Transverse colon (tissue), 4 donors: ENCODE results near the gene USP30.

ENCODE experiments used
- POLR2A ChIP-seq: fragments of 450-650 bp; IDR thresholded peaks from one replicate; pipeline ENCODE4 v1.6.1; 2016; ENCODE audit warnings: antibody characterized with exemption, mild to moderate bottlenecking, moderate library complexity
- POLR2AphosphoS5 ChIP-seq, 3 donors: sonication (generic); formaldehyde crosslinking; IDR thresholded peaks; one replicate each; pipeline ENCODE4 v1.6.1; 2016; ENCODE audit warnings: antibody characterized with exemption in 3 of 3
- TF ChIP-seq, protein P1 (sequence below), 5 experiments: fragments of 200-600 bp in 3 of 5; fragments of 450-650 bp in 2 of 5; sonication (generic) in 3 of 5; IDR thresholded peaks; 1 replicate in 2 of 5; 2 replicates in 3 of 5; pipeline ENCODE4 v1.5.1; 2016 to 2017; ENCODE audit warnings: antibody characterized with exemption in 5 of 5, inconsistent platforms in 3 of 5, mild to moderate bottlenecking in 2 of 5, moderate library complexity in 1 of 5

DNA sequence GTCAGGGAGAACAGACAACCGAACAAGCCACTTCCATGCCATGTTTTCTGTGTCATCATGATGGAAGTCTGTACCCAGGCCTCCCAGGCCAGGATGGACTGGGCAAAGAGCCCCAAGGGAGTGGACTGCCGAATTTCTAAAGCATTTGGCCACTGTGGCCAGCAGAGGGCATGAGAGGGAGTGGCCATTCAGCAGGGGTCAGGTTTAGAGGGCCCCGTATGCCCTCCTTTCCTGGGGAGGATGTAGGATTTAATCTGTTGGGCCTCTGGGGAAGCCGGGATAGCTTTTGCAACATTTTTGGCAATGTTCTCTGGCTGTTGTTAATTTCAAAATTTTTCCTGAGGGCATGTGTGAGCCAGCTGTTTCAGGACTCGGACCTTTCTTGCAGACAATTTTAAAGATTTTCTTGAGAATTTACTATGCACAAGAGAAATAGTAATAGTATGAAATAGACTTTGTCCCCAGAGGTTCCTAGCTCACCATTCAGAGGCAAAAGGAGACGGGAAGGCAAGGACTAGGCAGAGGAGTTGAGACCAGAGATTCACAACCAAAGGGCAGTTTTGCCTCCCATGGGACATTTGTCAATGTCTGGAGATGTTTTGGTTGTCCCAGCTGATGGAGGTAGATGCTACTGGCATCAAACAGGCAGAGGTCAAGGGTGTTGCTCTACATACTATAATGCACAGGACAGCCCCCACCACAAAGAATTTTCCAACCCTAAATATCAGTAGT is 82.0 kb downstream of the USP30 start:
- TF ChIP-seq POLR2AphosphoS5 (IDR thresholded peaks at IDR 0.05) (no peak), POLR2A (no peak)
- TF ChIP-seq, protein P1, sequence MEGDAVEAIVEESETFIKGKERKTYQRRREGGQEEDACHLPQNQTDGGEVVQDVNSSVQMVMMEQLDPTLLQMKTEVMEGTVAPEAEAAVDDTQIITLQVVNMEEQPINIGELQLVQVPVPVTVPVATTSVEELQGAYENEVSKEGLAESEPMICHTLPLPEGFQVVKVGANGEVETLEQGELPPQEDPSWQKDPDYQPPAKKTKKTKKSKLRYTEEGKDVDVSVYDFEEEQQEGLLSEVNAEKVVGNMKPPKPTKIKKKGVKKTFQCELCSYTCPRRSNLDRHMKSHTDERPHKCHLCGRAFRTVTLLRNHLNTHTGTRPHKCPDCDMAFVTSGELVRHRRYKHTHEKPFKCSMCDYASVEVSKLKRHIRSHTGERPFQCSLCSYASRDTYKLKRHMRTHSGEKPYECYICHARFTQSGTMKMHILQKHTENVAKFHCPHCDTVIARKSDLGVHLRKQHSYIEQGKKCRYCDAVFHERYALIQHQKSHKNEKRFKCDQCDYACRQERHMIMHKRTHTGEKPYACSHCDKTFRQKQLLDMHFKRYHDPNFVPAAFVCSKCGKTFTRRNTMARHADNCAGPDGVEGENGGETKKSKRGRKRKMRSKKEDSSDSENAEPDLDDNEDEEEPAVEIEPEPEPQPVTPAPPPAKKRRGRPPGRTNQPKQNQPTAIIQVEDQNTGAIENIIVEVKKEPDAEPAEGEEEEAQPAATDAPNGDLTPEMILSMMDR (IDR thresholded peaks at IDR 0.05): peak; percentile 30 to 49 (median 41)
